OCI-LY7 (cell line): ENCODE data around the gene IKZF3. TPM values are rescaled to one million over a fixed set of nuclear protein-coding genes. Genes with fewer than 3 reads are reported as not detected.
A peak's percentile ranks its signal among the peaks of the same experiment; 100 is the strongest.

Source experiments
- BruUV-seq: library from RNA; stranded (reverse); fragments of 400-500 nt; replicated peaks from 2 replicates; lab custom pipeline; 2021; lab: Mats Ljungman, UMichigan
- CTCF ChIA-PET: fragments of 300-600 bp; sonication (Branson Sonifier 250); formaldehyde crosslinking; loops from one replicate; lab custom pipeline; 2022; ENCODE audit warnings: antibody characterized with exemption; ENCODE audit not compliant: unreplicated experiment; lab: Charles Lee
- POLR2A ChIA-PET: fragments of 300-600 bp; sonication (Branson Sonifier 250); formaldehyde crosslinking; loops from one replicate; lab custom pipeline; 2022; ENCODE audit warnings: antibody characterized with exemption; lab: Charles Lee
- DNase-seq: peaks from one replicate; pipeline ENCODE4 v3.0.0-alpha.2; 2015; ENCODE audit warnings: low spot score
- H2AFZ ChIP-seq: fragments of 200-600 bp; sonication (generic), shearing (Covaris generic); 2 replicates; pipeline ENCODE4 v1.6.1; 2014; ENCODE audit warnings: mild to moderate bottlenecking, antibody characterized with exemption, low read length, moderate library complexity
- H3K27ac ChIP-seq: fragments of 200-600 bp; sonication (generic); 2 replicates; pipeline ENCODE4 v1.5.1; 2014; ENCODE audit warnings: mixed run types, low read depth, mild to moderate bottlenecking, moderate library complexity, low read length, inconsistent platforms; ENCODE audit not compliant: poor library complexity, severe bottlenecking
- H3K36me3 ChIP-seq: fragments of 200-600 bp; sonication (generic); 2 replicates; pipeline ENCODE4 v1.6.1; 2014; ENCODE audit warnings: mild to moderate bottlenecking, antibody characterized with exemption, low read length, moderate library complexity, mixed read lengths; ENCODE audit not compliant: insufficient read depth
- H3K4me1 ChIP-seq: fragments of 200-600 bp; sonication (generic); 2 replicates; pipeline ENCODE4 v1.5.1; 2014; ENCODE audit warnings: mild to moderate bottlenecking, low read length; ENCODE audit not compliant: insufficient read depth, poor library complexity, severe bottlenecking
- H3K4me2 ChIP-seq: fragments of 200-600 bp; sonication (generic); 2 replicates; pipeline ENCODE4 v1.6.1; 2014; ENCODE audit warnings: mild to moderate bottlenecking, low read length
- H3K4me3 ChIP-seq: fragments of 200-600 bp; sonication (generic); 2 replicates; pipeline ENCODE4 v1.5.1; 2014; ENCODE audit warnings: mild to moderate bottlenecking, low read depth, low read length; ENCODE audit not compliant: poor library complexity, severe bottlenecking
- H3K79me2 ChIP-seq: fragments of 200-600 bp; sonication (generic); 2 replicates; pipeline ENCODE4 v1.6.1; 2016; ENCODE audit warnings: low read depth, mild to moderate bottlenecking, low read length, moderate library complexity, mixed read lengths; ENCODE audit not compliant: insufficient read depth
- H3K9me2 ChIP-seq: fragments of 200-600 bp; sonication (generic); 2 replicates; pipeline ENCODE4 v1.6.1; 2016; ENCODE audit warnings: mild to moderate bottlenecking, low read length, mixed read lengths; ENCODE audit not compliant: insufficient read depth
- H3K9me3 ChIP-seq: fragments of 200-600 bp; sonication (generic); 2 replicates; pipeline ENCODE4 v1.6.1; 2014; ENCODE audit warnings: mild to moderate bottlenecking, mixed run types, low read length, mixed read lengths
- H4K20me1 ChIP-seq: fragments of 200-600 bp; sonication (generic); 2 replicates; pipeline ENCODE4 v1.6.1; 2014; ENCODE audit warnings: mild to moderate bottlenecking, antibody characterized with exemption, low read length, moderate library complexity, mixed read lengths; ENCODE audit not compliant: insufficient read depth
- CTCF ChIP-seq: fragments of 200-600 bp; sonication (generic); conservative IDR thresholded peaks from 2 replicates; pipeline ENCODE4 v1.5.1; 2014; ENCODE audit warnings: mild to moderate bottlenecking, antibody characterized with exemption, low read length, moderate library complexity, mixed read lengths
- EZH2phosphoT487 ChIP-seq: fragments of 200-600 bp; sonication (generic); IDR thresholded peaks from 2 replicates; pipeline ENCODE4 v1.6.1; 2018; ENCODE audit warnings: low read depth, borderline replicate concordance, mild to moderate bottlenecking, mixed run types, antibody characterized with exemption, low read length, moderate library complexity, mixed read lengths
- intact Hi-C: fragments of 100-400 bp; cut with micrococcal nuclease; formaldehyde crosslinking; loops from one replicate; pipeline ENCODE4 v1.10.0; 2022; ENCODE audit not compliant: unreplicated experiment
- total RNA-seq, 2 experiments: library from RNA; depleted of rRNA in 1 of 2; stranded (reverse); fragments of >200 nt in 1 of 2; shearing (Covaris generic) in 1 of 2; gene quantifications; 2 replicates each; pipeline ENCODE4 v1.2.3, GENCODE V29; 2014 to 2022

IKZF3 gene
- total RNA-seq, 2 experiments from 2014 or later: 54.7 to 134 TPM

DNA sequence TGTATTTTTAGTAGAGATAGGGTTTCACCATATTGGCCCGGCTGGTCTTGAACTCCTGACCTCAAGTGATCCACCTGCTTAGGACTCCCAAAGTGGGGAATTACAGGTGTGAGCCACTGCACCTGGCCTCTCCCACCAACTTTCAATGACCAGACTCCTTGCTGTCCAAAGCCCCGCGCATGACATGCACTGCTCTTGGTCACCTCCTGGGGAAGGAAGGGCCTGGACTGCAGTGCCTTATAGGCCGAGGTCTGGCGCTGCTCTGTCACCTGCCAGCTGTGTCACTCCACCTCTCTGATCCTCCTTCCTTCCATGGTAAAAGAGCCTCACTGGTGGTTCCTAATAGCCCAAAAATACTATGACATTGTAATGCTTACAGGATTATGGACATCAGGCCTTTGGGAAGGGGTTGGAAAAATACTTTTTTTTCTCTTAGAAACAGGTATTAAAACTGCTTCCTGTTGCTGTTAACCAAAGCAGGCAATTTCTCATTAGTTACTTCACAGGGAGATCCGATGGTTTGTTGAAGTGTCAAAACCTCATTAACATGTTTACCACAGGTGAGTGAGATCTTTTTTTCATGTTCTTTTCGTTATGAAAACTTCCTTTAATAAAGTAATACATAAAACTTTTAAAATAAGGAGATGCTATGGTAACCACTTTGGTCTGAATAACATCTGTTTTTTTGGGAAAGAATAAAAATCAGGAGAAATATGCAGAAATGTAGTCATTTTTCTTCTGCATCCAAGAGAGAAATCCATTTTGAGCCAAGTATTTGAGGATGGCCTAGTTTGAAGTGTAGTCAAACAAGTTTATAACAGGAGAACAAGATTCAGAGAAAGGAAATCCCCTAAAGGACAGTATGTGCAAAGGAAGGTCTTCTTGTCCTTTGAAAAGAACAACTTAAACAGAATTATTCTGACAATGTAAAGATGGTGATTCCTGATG is 90.9 kb downstream of the IKZF3 start:
- intact Hi-C loops: no loop called here
- no peaks in the 10 kb centered on the region for H4K20me1 ChIP-seq
- no peaks in the 10 kb centered on the region for H3K9me3 ChIP-seq
- DNase-seq: no peak
- H3K9me2 ChIP-seq: no peaks in the 10 kb centered on the region
- H3K4me3 ChIP-seq: peak overlapping the region; percentile 74
- no TSS peak for BruUV-seq
- POLR2A ChIA-PET: interaction anchor here (0.6 to 0.8 kb wide), 3 partner anchors 18 to 89 kb away, joined by 3 to 9 read pairs (median 4); no protein-coding TSS in a partner anchor
- CTCF ChIA-PET: no interaction called here
- H3K4me1 ChIP-seq: peaks cover 91% of the 10 kb centered on the region
- TF ChIP-seq EZH2phosphoT487 (no peak), CTCF (no peak)
- peak overlapping the region; percentile 94 for H3K27ac ChIP-seq
- peaks cover 98% of the 10 kb centered on the region for H3K79me2 ChIP-seq
- H3K36me3 ChIP-seq: peaks cover 88% of the 10 kb centered on the region
- peak overlapping the region; percentile 88 for H3K4me2 ChIP-seq
- H2AFZ ChIP-seq: no peak overlapping the region

GRCh38 chr17:39772415-39772814 is 91.7 kb downstream of the IKZF3 start:
- peak overlapping the region; percentile 94 for H3K27ac ChIP-seq
- H2AFZ ChIP-seq: no peak overlapping the region
- POLR2A ChIA-PET: interaction anchor here (0.6 to 1.0 kb wide), 5 partner anchors 13 to 90 kb away, joined by 3 to 9 read pairs (median 3); no protein-coding TSS in a partner anchor
- H3K79me2 ChIP-seq: peaks cover 97% of the 10 kb centered on the region
- H4K20me1 ChIP-seq: no peaks in the 10 kb centered on the region
- H3K36me3 ChIP-seq: peaks cover 91% of the 10 kb centered on the region
- H3K4me2 ChIP-seq: peak overlapping the region; percentile 88
- intact Hi-C loops: no loop called here
- no peaks in the 10 kb centered on the region for H3K9me2 ChIP-seq
- H3K4me3 ChIP-seq: peak overlapping the region; percentile 74
- H3K9me3 ChIP-seq: no peaks in the 10 kb centered on the region
- peaks cover 89% of the 10 kb centered on the region for H3K4me1 ChIP-seq
- BruUV-seq: no TSS peak
- CTCF ChIA-PET: no interaction called here
- DNase-seq: no peak
- TF ChIP-seq CTCF: no peak
- no peak for TF ChIP-seq EZH2phosphoT487
